HepG2 (cell line): ENCODE measurements around the gene TMEM139. TPM values are rescaled to one million over a fixed set of nuclear protein-coding genes. Genes with fewer than 3 reads are reported as not detected.

ENCODE experiments used
- ATF6 ChIP-seq: sonication (generic); formaldehyde crosslinking; conservative IDR thresholded peaks from 2 replicates; pipeline ENCODE4 v1.4.0; 2020; ENCODE audit warnings: missing genetic modification reagents
- CAMTA2 ChIP-seq: sonication (generic); formaldehyde crosslinking; IDR thresholded peaks from 2 replicates; pipeline ENCODE4 v1.4.0; 2020; ENCODE audit warnings: mild to moderate bottlenecking, missing genetic modification reagents, borderline replicate concordance
- CHD4 ChIP-seq: fragments of 200-600 bp; sonication (generic); IDR thresholded peaks from 2 replicates; pipeline ENCODE4 v1.7.0; 2017; ENCODE audit warnings: mild to moderate bottlenecking, low read length, borderline replicate concordance
- CREM ChIP-seq, 2 experiments: sonication (generic) in 1 of 2; formaldehyde crosslinking in 1 of 2; IDR thresholded peaks; 2 replicates each; pipeline versions ENCODE4 v1.4.0 to v1.6.1; 2016 to 2020; ENCODE audit warnings: antibody characterized with exemption in 1 of 2, mild to moderate bottlenecking in 1 of 2, missing genetic modification reagents in 1 of 2
- GMEB1 ChIP-seq: sonication (generic); formaldehyde crosslinking; IDR thresholded peaks from 2 replicates; pipeline ENCODE4 v1.5.1; 2020; ENCODE audit warnings: missing genetic modification reagents, mild to moderate bottlenecking, borderline replicate concordance
- MLX ChIP-seq: IDR thresholded peaks from 2 replicates; pipeline ENCODE4 v1.6.1; 2016
- MTA1 ChIP-seq: sonication (generic); formaldehyde crosslinking; IDR thresholded peaks from 2 replicates; pipeline ENCODE4 v1.4.0; 2020; ENCODE audit warnings: missing genetic modification reagents, mild to moderate bottlenecking, borderline replicate concordance
- NFE2L2 ChIP-seq: fragments of 150-350 bp; IDR thresholded peaks from 2 replicates; pipeline ENCODE4 v1.6.1; 2014; ENCODE audit warnings: low read length
- POLR2A ChIP-seq, 2 experiments: IDR thresholded peaks; 2 replicates each; pipeline ENCODE4 v1.6.1; 2011; ENCODE audit warnings: low read depth in 2 of 2, low read length in 2 of 2, mild to moderate bottlenecking in 1 of 2, moderate library complexity in 1 of 2; ENCODE audit not compliant: insufficient read depth in 1 of 2
- PTBP1 ChIP-seq: fragments of 200-400 bp; formaldehyde crosslinking; IDR thresholded peaks from 2 replicates; pipeline ENCODE4 v1.6.1; 2018; ENCODE audit warnings: low read length, low read depth; ENCODE audit not compliant: poor library complexity, severe bottlenecking
- REL ChIP-seq: sonication (generic); formaldehyde crosslinking; conservative IDR thresholded peaks from 2 replicates; pipeline ENCODE4 v1.8.0; 2022; ENCODE audit warnings: mild to moderate bottlenecking, missing genetic modification reagents, moderate library complexity
- SMAD9 ChIP-seq: sonication (generic); formaldehyde crosslinking; IDR thresholded peaks from 2 replicates; pipeline ENCODE4 v1.5.1; 2020; ENCODE audit warnings: mild to moderate bottlenecking, missing genetic modification reagents
- SNAI1 ChIP-seq: sonication (generic); formaldehyde crosslinking; IDR thresholded peaks from 2 replicates; pipeline ENCODE4 v1.5.0; 2020; ENCODE audit warnings: mild to moderate bottlenecking, missing genetic modification reagents, borderline replicate concordance
- TBX2 ChIP-seq: sonication (generic); formaldehyde crosslinking; IDR thresholded peaks from 2 replicates; pipeline ENCODE4 v1.5.0; 2020; ENCODE audit warnings: missing genetic modification reagents, mild to moderate bottlenecking, borderline replicate concordance
- TEAD3 ChIP-seq: optimal IDR thresholded peaks from 2 replicates; pipeline ENCODE3; 2016; ENCODE audit warnings: borderline replicate concordance
- ZBTB8A ChIP-seq: sonication (generic); formaldehyde crosslinking; IDR thresholded peaks from 2 replicates; pipeline ENCODE4 v1.4.0; 2020; ENCODE audit warnings: mild to moderate bottlenecking, low read depth, missing genetic modification reagents, borderline replicate concordance
- ZNF775 ChIP-seq: sonication (generic); formaldehyde crosslinking; IDR thresholded peaks from 2 replicates; pipeline ENCODE4 v1.4.0; 2020; ENCODE audit warnings: missing genetic modification reagents, mild to moderate bottlenecking, moderate library complexity, borderline replicate concordance
- ZNF777 ChIP-seq: sonication (generic); formaldehyde crosslinking; IDR thresholded peaks from 2 replicates; pipeline ENCODE4 v1.4.0; 2020; ENCODE audit warnings: missing genetic modification reagents
- polyA plus RNA-seq, 8 experiments: library from polyadenylated mRNA; depleted of rRNA in 3 of 8; stranded (reverse) in 7 of 8; unstranded in 1 of 8; fragments of >200 nt; fragmentation: Illumina TruSeq in 4 of 8; extraction: Trizol in 4 of 8; gene quantifications; 2 replicates each; pipeline versions ENCODE4 v1.2.1 to v1.2.3, GENCODE V29; 2011 to 2016; ENCODE audit warnings: low read depth in 4 of 8, missing spikeins in 1 of 8, mixed read lengths in 1 of 8; ENCODE audit not compliant: insufficient read depth in 1 of 8
- total RNA-seq, 5 experiments: library from RNA; depleted of rRNA; stranded (reverse); fragments of >200 nt; fragmentation: Illumina TruSeq; extraction: Trizol; gene quantifications; 2 replicates each; pipeline ENCODE4 v1.2.3, GENCODE V29; 2016; ENCODE audit warnings: low read depth in 1 of 5
- TF ChIP-seq, protein P1 (sequence below): sonication (generic); formaldehyde crosslinking; IDR thresholded peaks from 2 replicates; pipeline ENCODE4 v1.8.0; 2022; ENCODE audit warnings: mild to moderate bottlenecking, missing genetic modification reagents
- TF ChIP-seq, protein P2 (sequence below): fragments of 450-650 bp; IDR thresholded peaks from 2 replicates; pipeline ENCODE4 v1.6.1; 2017; ENCODE audit warnings: mild to moderate bottlenecking

TMEM139 gene
- total and polyA plus RNA-seq, 2 of the 13 experiments (the other 11 are each of a cell fraction or from before 2014, with no cell fraction given): 7.9 to 14.0 TPM

GRCh38 chr7:143263266-143264195 is 21.2 kb upstream of the TMEM139 start, which contains the start of gene GSTK1 (continued):
- peak; percentile 92; the same call in 1 of the 2 replicates for TF ChIP-seq MTA1 (CRISPR knock-in tag)
- TF ChIP-seq POLR2A (IDR thresholded peaks at IDR 0.05; ENCODE audit: insufficient read depth in 1 of 2, low read depth in 2 of 2, low read length in 2 of 2): peak; percentile 88 to 98
- TF ChIP-seq ZNF777 (CRISPR knock-in tag): 0 out of 2 replicates have a peak, but pooled peaks have one; percentile 21
- TF ChIP-seq TEAD3 (CRISPR knock-in tag): no peak
- TF ChIP-seq ZBTB8A (CRISPR knock-in tag): no peak
- TF ChIP-seq PTBP1: no peak
- TF ChIP-seq SNAI1 (CRISPR knock-in tag): no peak
- TF ChIP-seq, protein P1, sequence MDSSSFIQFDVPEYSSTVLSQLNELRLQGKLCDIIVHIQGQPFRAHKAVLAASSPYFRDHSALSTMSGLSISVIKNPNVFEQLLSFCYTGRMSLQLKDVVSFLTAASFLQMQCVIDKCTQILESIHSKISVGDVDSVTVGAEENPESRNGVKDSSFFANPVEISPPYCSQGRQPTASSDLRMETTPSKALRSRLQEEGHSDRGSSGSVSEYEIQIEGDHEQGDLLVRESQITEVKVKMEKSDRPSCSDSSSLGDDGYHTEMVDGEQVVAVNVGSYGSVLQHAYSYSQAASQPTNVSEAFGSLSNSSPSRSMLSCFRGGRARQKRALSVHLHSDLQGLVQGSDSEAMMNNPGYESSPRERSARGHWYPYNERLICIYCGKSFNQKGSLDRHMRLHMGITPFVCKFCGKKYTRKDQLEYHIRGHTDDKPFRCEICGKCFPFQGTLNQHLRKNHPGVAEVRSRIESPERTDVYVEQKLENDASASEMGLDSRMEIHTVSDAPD (CRISPR knock-in tag): no peak
- TF ChIP-seq REL (CRISPR knock-in tag): no peak
- TF ChIP-seq ZNF775 (CRISPR knock-in tag): no peak
- TF ChIP-seq TBX2 (CRISPR knock-in tag): peak; percentile 63
- no peak for TF ChIP-seq NFE2L2
- TF ChIP-seq ATF6 (CRISPR knock-in tag): no peak; the same call in 1 of the 2 replicates
- TF ChIP-seq SMAD9: 0 out of 2 replicates have a peak, but pooled peaks have one; percentile 27
- TF ChIP-seq, protein P2, sequence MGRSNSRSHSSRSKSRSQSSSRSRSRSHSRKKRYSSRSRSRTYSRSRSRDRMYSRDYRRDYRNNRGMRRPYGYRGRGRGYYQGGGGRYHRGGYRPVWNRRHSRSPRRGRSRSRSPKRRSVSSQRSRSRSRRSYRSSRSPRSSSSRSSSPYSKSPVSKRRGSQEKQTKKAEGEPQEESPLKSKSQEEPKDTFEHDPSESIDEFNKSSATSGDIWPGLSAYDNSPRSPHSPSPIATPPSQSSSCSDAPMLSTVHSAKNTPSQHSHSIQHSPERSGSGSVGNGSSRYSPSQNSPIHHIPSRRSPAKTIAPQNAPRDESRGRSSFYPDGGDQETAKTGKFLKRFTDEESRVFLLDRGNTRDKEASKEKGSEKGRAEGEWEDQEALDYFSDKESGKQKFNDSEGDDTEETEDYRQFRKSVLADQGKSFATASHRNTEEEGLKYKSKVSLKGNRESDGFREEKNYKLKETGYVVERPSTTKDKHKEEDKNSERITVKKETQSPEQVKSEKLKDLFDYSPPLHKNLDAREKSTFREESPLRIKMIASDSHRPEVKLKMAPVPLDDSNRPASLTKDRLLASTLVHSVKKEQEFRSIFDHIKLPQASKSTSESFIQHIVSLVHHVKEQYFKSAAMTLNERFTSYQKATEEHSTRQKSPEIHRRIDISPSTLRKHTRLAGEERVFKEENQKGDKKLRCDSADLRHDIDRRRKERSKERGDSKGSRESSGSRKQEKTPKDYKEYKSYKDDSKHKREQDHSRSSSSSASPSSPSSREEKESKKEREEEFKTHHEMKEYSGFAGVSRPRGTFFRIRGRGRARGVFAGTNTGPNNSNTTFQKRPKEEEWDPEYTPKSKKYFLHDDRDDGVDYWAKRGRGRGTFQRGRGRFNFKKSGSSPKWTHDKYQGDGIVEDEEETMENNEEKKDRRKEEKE: no peak
- TF ChIP-seq CHD4: no peak
- TF ChIP-seq MLX: no peak
- peak; percentile 48; the same call in 1 of the 2 replicates for TF ChIP-seq CREM (IDR thresholded peaks at IDR 0.05)
- no peak for TF ChIP-seq CREM (CRISPR knock-in tag; IDR thresholded peaks at IDR 0.05)
- no peak for TF ChIP-seq CAMTA2 (CRISPR knock-in tag)
- TF ChIP-seq GMEB1 (CRISPR knock-in tag): peak; percentile 59; the same call in 1 of the 2 replicates
